D721Med (cell line): ENCODE data around the gene LMO2.

ENCODE experiments used
- DNase-seq: peaks from one replicate; pipeline ENCODE4 v3.0.0; 2011; ENCODE audit warnings: low spot score; ENCODE audit not compliant: insufficient read length
- FAIRE-seq: peaks from 2 replicates; lab custom pipeline; 2011; peaks lifted over from hg19 to GRCh38; lab: Jason Lieb, UNC
- TF ChIP-seq, protein P1 (sequence below): IDR thresholded peaks from 2 replicates; pipeline ENCODE4 v1.5.1; 2012; ENCODE audit warnings: mild to moderate bottlenecking, control low read depth; ENCODE audit not compliant: insufficient read depth; ENCODE audit errors: missing control alignments

Gene LMO2

DNA sequence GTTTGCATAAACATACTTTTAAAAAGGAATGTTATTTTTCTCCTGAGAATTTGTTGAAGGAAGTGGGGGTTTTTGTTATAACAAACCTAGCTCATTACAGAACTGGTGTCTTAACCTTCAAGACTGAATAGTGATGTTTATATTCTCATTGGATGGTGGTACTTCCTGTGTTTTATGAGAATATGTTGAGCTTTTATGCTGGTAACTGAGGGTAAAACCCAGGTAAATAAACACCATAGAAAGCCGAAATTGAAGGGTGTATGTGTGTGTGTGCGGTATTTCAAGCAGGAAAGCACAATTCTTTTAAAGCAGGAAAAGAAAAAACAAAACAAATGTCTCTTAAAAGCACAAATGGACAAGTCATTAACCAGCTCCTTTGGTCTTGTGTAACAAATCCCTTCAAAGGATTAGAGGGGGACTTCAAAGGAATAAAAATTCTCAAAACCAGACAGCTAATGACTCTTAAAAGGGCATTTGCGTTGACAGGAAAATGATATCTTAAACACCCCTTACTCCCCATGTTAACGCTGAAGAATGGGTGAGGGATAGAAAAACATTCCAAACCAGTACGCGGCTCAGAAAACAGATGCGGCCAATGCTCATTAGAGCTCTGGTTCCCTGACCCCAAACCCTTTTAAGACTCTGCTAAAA is 23.8 kb downstream of the LMO2 start:
- DNase-seq (no peak), FAIRE-seq (no peak)
- TF ChIP-seq, protein P1, sequence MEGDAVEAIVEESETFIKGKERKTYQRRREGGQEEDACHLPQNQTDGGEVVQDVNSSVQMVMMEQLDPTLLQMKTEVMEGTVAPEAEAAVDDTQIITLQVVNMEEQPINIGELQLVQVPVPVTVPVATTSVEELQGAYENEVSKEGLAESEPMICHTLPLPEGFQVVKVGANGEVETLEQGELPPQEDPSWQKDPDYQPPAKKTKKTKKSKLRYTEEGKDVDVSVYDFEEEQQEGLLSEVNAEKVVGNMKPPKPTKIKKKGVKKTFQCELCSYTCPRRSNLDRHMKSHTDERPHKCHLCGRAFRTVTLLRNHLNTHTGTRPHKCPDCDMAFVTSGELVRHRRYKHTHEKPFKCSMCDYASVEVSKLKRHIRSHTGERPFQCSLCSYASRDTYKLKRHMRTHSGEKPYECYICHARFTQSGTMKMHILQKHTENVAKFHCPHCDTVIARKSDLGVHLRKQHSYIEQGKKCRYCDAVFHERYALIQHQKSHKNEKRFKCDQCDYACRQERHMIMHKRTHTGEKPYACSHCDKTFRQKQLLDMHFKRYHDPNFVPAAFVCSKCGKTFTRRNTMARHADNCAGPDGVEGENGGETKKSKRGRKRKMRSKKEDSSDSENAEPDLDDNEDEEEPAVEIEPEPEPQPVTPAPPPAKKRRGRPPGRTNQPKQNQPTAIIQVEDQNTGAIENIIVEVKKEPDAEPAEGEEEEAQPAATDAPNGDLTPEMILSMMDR, result no peak

DNA sequence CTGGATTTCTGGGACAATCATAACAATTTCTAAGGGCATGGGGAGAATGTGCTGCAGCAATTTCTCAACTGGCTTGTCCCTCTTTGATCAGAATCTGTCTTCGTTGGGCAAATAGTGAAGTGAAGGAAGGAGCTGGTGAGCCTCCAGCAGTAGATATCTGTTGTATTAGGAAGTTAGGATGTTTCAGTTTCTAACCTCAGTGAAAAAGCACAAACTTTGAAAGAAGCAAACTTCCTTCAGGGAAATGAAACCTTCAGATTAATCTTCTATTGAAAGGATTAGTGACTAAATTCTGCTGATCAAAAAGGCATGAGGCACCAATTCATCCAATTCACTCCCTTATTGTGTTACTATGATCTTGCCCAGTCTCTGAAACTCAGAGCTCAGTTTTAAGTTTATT is 24.3 kb downstream of the LMO2 start:
- FAIRE-seq, result no peak
- TF ChIP-seq, protein P1, result no peak
- DNase-seq, result no peak

DNA sequence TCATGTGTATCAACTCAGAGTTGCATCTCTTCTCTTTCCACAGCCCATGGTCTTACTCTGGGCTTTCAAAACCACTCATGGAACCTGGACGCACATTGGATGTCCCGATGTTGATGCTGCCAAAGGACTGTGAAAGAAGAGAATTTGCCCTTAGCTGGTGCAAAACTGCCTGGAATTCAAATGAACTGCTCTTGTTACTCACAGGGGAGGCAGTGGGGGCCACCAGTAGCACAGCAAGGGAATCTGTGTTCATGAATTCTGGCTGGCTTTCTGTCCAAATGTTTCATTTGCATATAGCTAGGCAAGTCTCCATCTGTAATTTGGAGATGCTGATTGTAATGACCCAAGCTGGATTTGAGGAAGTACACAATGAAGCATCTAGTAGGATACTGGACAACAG is 24.9 kb downstream of the LMO2 start:
- no peak for FAIRE-seq
- TF ChIP-seq, protein P1, result no peak
- DNase-seq, result no peak

DNA sequence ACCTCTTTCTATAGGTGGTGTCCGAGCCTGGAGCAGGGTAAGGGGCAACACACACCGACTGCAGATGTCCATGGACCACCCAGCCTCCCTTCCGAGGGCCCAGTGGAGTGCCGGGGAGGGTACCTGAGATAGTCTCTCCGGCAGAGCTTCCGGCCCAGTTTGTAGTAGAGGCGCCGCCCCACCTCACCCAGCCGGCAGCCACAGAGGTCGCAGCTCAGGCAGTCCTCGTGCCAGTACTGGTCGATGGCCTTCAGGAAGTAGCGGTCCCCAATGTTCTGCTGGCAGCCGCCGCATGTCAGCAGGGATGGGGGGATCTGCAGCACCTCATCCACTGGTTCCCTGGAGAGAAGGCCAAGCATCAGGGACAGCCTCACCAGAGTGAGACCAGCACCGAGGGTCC is 27.4 kb downstream of the LMO2 start:
- FAIRE-seq (no peak), DNase-seq (no peak)
- TF ChIP-seq, protein P1, result no peak

DNA sequence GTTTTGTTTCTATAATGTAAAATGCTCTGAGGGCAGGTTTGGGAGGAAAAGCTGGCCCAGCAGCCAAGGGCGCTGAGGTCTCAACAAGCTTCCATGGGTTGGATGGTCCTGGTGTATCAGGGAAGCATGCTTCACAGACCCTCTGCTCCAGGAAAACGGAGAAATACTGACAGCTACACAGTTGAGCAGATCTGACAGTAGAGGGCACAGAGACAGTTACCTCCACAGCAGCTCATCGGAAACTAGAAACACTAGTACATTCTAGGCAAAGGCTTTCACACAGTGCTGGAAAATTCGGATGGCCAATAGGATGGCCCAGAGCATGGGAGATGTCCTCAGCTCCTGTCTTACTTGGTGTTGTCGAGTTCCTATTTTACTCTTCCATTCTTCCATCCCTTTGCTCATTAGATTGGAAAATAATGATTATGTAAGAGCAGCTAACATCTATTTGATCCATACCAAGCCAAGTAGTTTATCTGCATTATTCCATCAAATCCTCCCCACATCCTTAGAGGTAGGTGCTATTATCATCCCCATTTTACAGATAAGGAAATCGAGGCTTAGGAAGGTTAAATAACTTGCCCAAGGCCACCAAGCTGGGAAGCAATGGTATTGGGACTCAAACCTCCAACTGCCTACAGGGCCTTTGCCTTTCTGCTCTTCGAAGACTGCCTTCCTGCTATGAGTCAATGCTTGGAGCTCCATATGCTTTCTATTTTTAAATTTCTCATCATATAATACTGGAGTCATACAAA is 28.3 kb downstream of the LMO2 start:
- DNase-seq (no peak), FAIRE-seq (no peak)

DNA sequence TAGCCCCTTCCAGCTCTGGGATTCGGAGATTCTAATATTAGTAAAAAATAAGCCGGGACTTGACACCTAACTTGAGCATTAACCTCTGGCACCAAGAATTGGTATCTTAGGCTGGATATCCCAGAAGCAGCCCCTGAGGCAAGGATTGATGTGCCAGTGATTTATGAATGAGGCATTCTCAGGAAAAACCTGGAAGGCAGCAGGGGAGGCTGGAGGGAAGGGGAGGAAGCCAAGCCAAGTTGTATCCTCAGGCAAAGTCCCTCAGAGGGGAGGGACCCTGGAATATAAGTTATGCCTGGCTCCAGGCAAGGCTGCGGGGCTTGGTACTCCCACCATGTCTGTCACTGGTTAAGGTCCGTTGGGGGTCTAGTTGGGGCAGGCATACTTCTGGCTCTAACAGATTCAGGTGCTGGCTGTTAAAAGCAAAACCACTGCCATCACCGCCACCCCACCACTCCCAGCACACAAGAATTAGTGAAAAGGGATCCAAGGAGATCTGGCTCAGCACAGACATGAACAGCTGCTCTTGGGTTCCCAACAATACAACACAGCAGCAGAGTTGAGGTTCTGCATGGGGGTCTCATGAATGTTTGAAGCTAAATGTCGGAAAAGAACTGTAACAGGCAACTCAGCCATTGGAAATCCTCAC is 29.8 kb downstream of the LMO2 start:
- no peak for DNase-seq

More for the DNA sequence above, 28.3 kb downstream of the LMO2 start:
- TF ChIP-seq, protein P1, result no peak

More for the DNA sequence above, 29.8 kb downstream of the LMO2 start:
- FAIRE-seq, result no peak
- TF ChIP-seq, protein P1, result no peak
